Activated CD4-positive, alpha-beta T cell treated with anti-CD3 and anti-CD28 coated beads, Interleukin-2, amount 50 U/mL, for 1 hour (primary cell): ENCODE results near the gene TFR2.

Source experiments
- DNase-seq: peaks from one replicate; pipeline ENCODE4 v3.0.0-alpha.2; 2020

Gene TFR2

GRCh38 chr7:100649826-100650565, 8.6 kb upstream of the TFR2 start:
- DNase-seq = no peak

GRCh38 chr7:100642534-100642907, 1.2 kb upstream of the TFR2 start:
- no peak for DNase-seq

GRCh38 chr7:100641860-100642533, 645 bp upstream of the TFR2 start:
- DNase-seq = no peak

- DNase-seq = no peak
Observed at GRCh38 chr7:100640517-100641440, 573 bp downstream of the TFR2 start.

GRCh38 chr7:100639995-100640516, 1.3 kb downstream of the TFR2 start:
- no peak for DNase-seq

- DNase-seq = peak; percentile 47
Observed at GRCh38 chr7:100632951-100633717, 8.2 kb downstream of the TFR2 start.

GRCh38 chr7:100630066-100630465, 11.3 kb downstream of the TFR2 start:
- DNase-seq = no peak

- DNase-seq = no peak
Observed at GRCh38 chr7:100629117-100629716, 12.1 kb downstream of the TFR2 start.

- DNase-seq = no peak
Observed at GRCh38 chr7:100627238-100627549, 14.2 kb downstream of the TFR2 start.

GRCh38 chr7:100626530-100627237, 14.7 kb downstream of the TFR2 start:
- DNase-seq = peak; percentile 88

GRCh38 chr7:100626055-100626454, 15.3 kb downstream of the TFR2 start:
- no peak for DNase-seq

GRCh38 chr7:100623951-100624824, 17.2 kb downstream of the TFR2 start:
- DNase-seq = no peak

- no peak for DNase-seq
Observed at GRCh38 chr7:100621554-100621953, 19.8 kb downstream of the TFR2 start.

- DNase-seq = no peak
Observed at GRCh38 chr7:100620804-100621203, 20.5 kb downstream of the TFR2 start.

GRCh38 chr7:100620239-100620638, 21.1 kb downstream of the TFR2 start:
- no peak for DNase-seq

GRCh38 chr7:100614308-100614861, 27.0 kb downstream of the TFR2 start:
- no peak for DNase-seq

GRCh38 chr7:100613412-100614175, 27.8 kb downstream of the TFR2 start:
- DNase-seq = no peak

GRCh38 chr7:100612730-100613390, 28.5 kb downstream of the TFR2 start:
- DNase-seq = no peak
